Adipocyte (in vitro differentiated cells): ENCODE results near the gene KLHL24.
"Not testable (repeated sequence)": the region's sequence is repeated elsewhere in the genome, so short reads cannot be mapped to it uniquely, and the experiment has no call there.

Source experiments
- DNase-seq: peaks from one replicate; pipeline ENCODE4 v3.0.0-alpha.2; 2015; ENCODE audit warnings: low read depth
- H3K27me3 ChIP-seq: replicated peaks from 2 replicates; pipeline ENCODE4 v1.7.0; 2013; ENCODE audit warnings: mild to moderate bottlenecking, low read length, moderate library complexity; ENCODE audit not compliant: control insufficient read depth, insufficient read depth
- H3K36me3 ChIP-seq: 2 replicates; pipeline ENCODE4 v1.7.0; 2013; ENCODE audit warnings: low read length, mild to moderate bottlenecking, moderate library complexity; ENCODE audit not compliant: control insufficient read depth, insufficient read depth, severe bottlenecking
- H3K4me1 ChIP-seq: 2 replicates; pipeline ENCODE4 v1.7.0; 2013; ENCODE audit warnings: mild to moderate bottlenecking, low read length, moderate library complexity; ENCODE audit not compliant: control insufficient read depth, insufficient read depth
- H3K4me3 ChIP-seq: 2 replicates; pipeline ENCODE4 v1.7.0; 2013; ENCODE audit warnings: mild to moderate bottlenecking, low read length, moderate library complexity
- H3K9ac ChIP-seq: 2 replicates; pipeline ENCODE4 v1.7.0; 2013; ENCODE audit warnings: mild to moderate bottlenecking, low read length, moderate library complexity
- H3K9me3 ChIP-seq: 2 replicates; pipeline ENCODE4 v1.7.0; 2013; ENCODE audit warnings: mild to moderate bottlenecking, low read length, moderate library complexity; ENCODE audit not compliant: control insufficient read depth

KLHL24 gene

DNA sequence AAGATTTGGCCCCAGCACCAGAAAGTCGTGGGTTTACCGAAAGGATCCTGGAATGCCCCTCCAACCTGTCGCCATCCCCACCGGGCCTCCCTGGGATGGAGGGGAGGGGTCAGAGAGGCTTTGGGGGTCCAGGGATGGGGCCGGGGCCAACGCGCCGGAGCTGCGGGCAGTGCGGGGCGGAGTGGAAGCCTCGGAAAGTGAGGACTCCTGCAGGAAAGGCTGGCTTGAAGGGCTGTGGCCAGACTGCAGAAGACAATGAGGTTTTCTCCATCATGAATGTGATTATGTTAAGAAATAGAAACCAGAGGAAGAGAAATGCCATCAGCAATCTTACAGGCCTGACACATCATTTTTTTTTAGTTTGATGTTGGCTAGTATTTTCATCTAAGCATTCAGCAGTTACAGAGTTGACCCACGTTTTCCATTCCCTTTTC, 62.9 kb downstream of the KLHL24 start:
- H3K36me3 ChIP-seq: no peaks in the 10 kb centered on the region
- H3K27me3 ChIP-seq: no peaks in the 10 kb centered on the region
- no peaks in the 10 kb centered on the region for H3K9me3 ChIP-seq
- H3K9ac ChIP-seq: peak overlapping the region; percentile 94
- peak; percentile 62 for DNase-seq
- peak overlapping the region; percentile 96 for H3K4me3 ChIP-seq
- peaks cover 17% of the 10 kb centered on the region for H3K4me1 ChIP-seq

- H3K27me3 ChIP-seq: no peaks in the 10 kb centered on the region
These were observed 63.3 kb downstream of the KLHL24 start for GRCh38 chr3:183698756-183699155.

DNA sequence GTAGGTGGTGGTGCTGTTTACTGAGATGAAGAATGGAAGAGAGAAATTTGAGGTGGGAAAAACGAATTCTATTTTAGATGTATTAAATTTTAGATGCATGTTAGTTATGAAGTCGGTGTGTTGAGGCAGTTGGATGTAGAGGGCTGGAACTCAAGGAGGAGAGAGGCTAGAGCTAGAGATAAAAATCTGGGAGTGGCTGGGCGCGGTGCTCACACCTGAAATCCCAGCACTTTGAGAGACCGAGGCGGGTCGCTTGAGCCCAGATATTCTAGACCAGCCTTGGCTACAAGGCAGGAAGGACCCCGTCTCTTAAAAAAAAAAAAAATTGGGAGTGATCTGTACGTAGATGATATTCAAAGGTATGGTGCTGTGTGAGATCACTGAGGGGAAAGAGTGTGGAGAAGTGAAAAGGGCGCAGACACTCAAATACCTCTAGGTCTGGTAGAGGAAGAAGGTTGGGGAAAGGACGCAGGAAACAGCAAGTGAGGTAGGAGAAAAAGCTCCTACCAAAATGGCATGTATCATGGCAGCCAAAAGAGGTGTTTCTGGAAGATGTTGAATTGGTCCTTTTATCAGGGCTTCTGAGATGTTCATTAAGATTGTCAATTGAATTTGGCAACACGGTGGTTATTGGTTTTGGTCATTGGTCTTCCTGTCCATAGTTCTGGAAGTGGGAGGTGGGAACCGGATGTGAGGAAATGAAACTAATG, 64.0 kb downstream of the KLHL24 start:
- H3K36me3 ChIP-seq: no peaks in the 10 kb centered on the region
- peak; percentile 26 for DNase-seq
- H3K4me1 ChIP-seq: peaks cover 20% of the 10 kb centered on the region
- no peaks in the 10 kb centered on the region for H3K27me3 ChIP-seq
- H3K4me3 ChIP-seq: peak overlapping the region; percentile 96
- H3K9me3 ChIP-seq: no peaks in the 10 kb centered on the region
- H3K9ac ChIP-seq: peak overlapping the region; percentile 94

More at GRCh38 chr3:183698756-183699155, 63.3 kb downstream of the KLHL24 start:
- no peaks in the 10 kb centered on the region for H3K36me3 ChIP-seq
- H3K4me1 ChIP-seq: peaks cover 17% of the 10 kb centered on the region
- peak overlapping the region; percentile 96 for H3K4me3 ChIP-seq
- no peaks in the 10 kb centered on the region for H3K9me3 ChIP-seq
- peak overlapping the region; percentile 94 for H3K9ac ChIP-seq
- DNase-seq: peak; percentile 63

- H3K36me3 ChIP-seq: no peaks in the 10 kb centered on the region
- H3K9me3 ChIP-seq: no peaks in the 10 kb centered on the region
- H3K9ac ChIP-seq: no peak overlapping the region
- peaks cover 20% of the 10 kb centered on the region for H3K4me1 ChIP-seq
- H3K4me3 ChIP-seq: no peak overlapping the region
- DNase-seq: no peak
- no peaks in the 10 kb centered on the region for H3K27me3 ChIP-seq
These were observed 66.3 kb downstream of the KLHL24 start for GRCh38 chr3:183701744-183702143.

DNA sequence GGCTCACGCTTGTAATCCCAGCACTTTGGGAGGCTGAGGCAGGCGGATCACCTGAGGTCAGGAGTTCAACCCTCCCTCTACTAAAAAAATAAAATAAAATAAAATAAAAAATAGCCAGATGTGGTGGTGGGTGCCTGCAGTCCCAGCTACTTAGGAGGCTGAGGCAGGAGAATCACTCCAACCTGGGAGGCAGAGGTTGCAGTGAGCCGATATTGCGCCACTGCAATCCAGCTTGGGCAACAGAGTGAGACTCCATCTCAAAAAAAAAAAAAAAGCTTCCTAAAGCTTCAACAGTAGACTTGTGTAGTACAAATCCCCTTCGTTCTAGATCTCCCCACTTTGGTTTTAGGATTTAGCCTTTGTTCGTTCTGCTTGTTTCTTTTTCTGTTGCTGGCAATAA, 68.5 kb downstream of the KLHL24 start:
- H3K36me3 ChIP-seq, H3K9me3 ChIP-seq, H3K9ac ChIP-seq, H3K27me3 ChIP-seq, H3K4me3 ChIP-seq, DNase-seq: not testable (repeated sequence)
- peaks cover 18% of the 10 kb centered on the region for H3K4me1 ChIP-seq

- no peak overlapping the region for H3K4me3 ChIP-seq
- no peak for DNase-seq
- H3K27me3 ChIP-seq: no peaks in the 10 kb centered on the region
- H3K9me3 ChIP-seq: no peaks in the 10 kb centered on the region
- no peaks in the 10 kb centered on the region for H3K36me3 ChIP-seq
- H3K4me1 ChIP-seq: no peaks in the 10 kb centered on the region
- no peak overlapping the region for H3K9ac ChIP-seq
These were observed 74.8 kb downstream of the KLHL24 start for GRCh38 chr3:183710231-183710630.

GRCh38 chr3:183711516-183711915, 76.1 kb downstream of the KLHL24 start:
- no peaks in the 10 kb centered on the region for H3K9me3 ChIP-seq
- H3K9ac ChIP-seq: no peak overlapping the region
- no peaks in the 10 kb centered on the region for H3K4me1 ChIP-seq

GRCh38 chr3:183714622-183715021, 79.2 kb downstream of the KLHL24 start:
- Histone ChIP-seq H3K9me3 (no peaks in the 10 kb centered on the region), H3K36me3 (peaks cover 34% of the 10 kb centered on the region), H3K4me3 (no peak overlapping the region), H3K27me3 (no peaks in the 10 kb centered on the region), H3K9ac (no peak overlapping the region), H3K4me1 (no peaks in the 10 kb centered on the region)
- DNase-seq: no peak

More at GRCh38 chr3:183711516-183711915, 76.1 kb downstream of the KLHL24 start:
- no peak for DNase-seq
- Histone ChIP-seq H3K36me3 (peaks cover 9% of the 10 kb centered on the region), H3K27me3 (no peaks in the 10 kb centered on the region), H3K4me3 (no peak overlapping the region)

GRCh38 chr3:183718012-183718411, 82.6 kb downstream of the KLHL24 start:
- H3K36me3 ChIP-seq: peaks cover 60% of the 10 kb centered on the region
- no peaks in the 10 kb centered on the region for H3K27me3 ChIP-seq

DNA sequence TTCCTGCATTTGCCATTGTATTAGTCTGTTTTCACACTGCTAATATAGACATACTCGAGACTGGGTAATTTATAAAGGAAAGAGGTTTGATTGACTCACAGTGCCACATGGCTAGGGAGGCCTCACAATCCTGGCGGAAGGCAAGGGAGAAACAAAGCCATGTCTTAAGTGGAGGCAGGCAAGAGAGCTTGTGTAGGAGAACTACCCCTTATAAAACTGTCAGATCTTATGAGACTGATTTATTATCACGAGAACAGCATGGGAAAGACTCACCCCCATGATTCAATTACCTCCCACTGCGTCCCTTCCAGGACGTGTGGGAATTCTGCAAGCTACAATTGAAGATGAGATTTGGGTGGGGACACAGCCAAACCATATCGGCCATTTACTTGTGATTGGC, 90.0 kb downstream of the KLHL24 start:
- no peak for DNase-seq
- H3K9me3 ChIP-seq: no peaks in the 10 kb centered on the region
- no peak overlapping the region for H3K4me3 ChIP-seq
- H3K27me3 ChIP-seq: no peaks in the 10 kb centered on the region
- no peak overlapping the region for H3K9ac ChIP-seq
- peaks cover 83% of the 10 kb centered on the region for H3K36me3 ChIP-seq
- no peaks in the 10 kb centered on the region for H3K4me1 ChIP-seq

More at GRCh38 chr3:183718012-183718411, 82.6 kb downstream of the KLHL24 start:
- H3K9me3 ChIP-seq: no peaks in the 10 kb centered on the region
- no peak overlapping the region for H3K4me3 ChIP-seq
- no peak overlapping the region for H3K9ac ChIP-seq
- H3K4me1 ChIP-seq: no peaks in the 10 kb centered on the region
- DNase-seq: no peak

GRCh38 chr3:183728204-183728603, 92.8 kb downstream of the KLHL24 start:
- no peaks in the 10 kb centered on the region for H3K27me3 ChIP-seq
- H3K36me3 ChIP-seq: peaks cover 77% of the 10 kb centered on the region
- no peak overlapping the region for H3K4me3 ChIP-seq
- H3K9me3 ChIP-seq: no peaks in the 10 kb centered on the region
- no peak for DNase-seq
- no peaks in the 10 kb centered on the region for H3K4me1 ChIP-seq
- no peak overlapping the region for H3K9ac ChIP-seq

- H3K4me3 ChIP-seq: no peak overlapping the region
- no peaks in the 10 kb centered on the region for H3K27me3 ChIP-seq
- H3K36me3 ChIP-seq: peaks cover 70% of the 10 kb centered on the region
- no peak overlapping the region for H3K9ac ChIP-seq
- H3K4me1 ChIP-seq: peaks cover 12% of the 10 kb centered on the region
- H3K9me3 ChIP-seq: no peaks in the 10 kb centered on the region
- DNase-seq: no peak
These were observed 94.9 kb downstream of the KLHL24 start for GRCh38 chr3:183730361-183730760.
